HG03108 (cell line): Measurements from ENCODE around the gene TRMT6.

Experiments
- ATAC-seq: cut with Tn5 transposase; IDR thresholded peaks from one replicate; pipeline ENCODE4 v1.9.1; 2021; ENCODE audit warnings: moderate library complexity; ENCODE audit not compliant: unreplicated experiment

Gene TRMT6, protein sequence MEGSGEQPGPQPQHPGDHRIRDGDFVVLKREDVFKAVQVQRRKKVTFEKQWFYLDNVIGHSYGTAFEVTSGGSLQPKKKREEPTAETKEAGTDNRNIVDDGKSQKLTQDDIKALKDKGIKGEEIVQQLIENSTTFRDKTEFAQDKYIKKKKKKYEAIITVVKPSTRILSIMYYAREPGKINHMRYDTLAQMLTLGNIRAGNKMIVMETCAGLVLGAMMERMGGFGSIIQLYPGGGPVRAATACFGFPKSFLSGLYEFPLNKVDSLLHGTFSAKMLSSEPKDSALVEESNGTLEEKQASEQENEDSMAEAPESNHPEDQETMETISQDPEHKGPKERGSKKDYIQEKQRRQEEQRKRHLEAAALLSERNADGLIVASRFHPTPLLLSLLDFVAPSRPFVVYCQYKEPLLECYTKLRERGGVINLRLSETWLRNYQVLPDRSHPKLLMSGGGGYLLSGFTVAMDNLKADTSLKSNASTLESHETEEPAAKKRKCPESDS

GRCh38 chr20:5950271-5951031 lies at the start of gene TRMT6, which contains the start of gene MCM8:
TSS of gene TRMT6 (minus strand) at chr20:5950533. CDS start at chr20:5950405, 128 bp downstream.
TSS of gene MCM8 (plus strand) at chr20:5950652. CDS start at chr20:5952016, 1,364 bp downstream.
- peak; percentile 96 for ATAC-seq

GRCh38 chr20:5999783-6000182 lies 49.5 kb upstream of the TRMT6 start:
- ATAC-seq = no peak

GRCh38 chr20:5996765-5997164 lies 46.4 kb upstream of the TRMT6 start:
- peak; percentile 90 for ATAC-seq

- no peak for ATAC-seq
Measured at GRCh38 chr20:5991623-5992441, 41.5 kb upstream of the TRMT6 start.

DNA sequence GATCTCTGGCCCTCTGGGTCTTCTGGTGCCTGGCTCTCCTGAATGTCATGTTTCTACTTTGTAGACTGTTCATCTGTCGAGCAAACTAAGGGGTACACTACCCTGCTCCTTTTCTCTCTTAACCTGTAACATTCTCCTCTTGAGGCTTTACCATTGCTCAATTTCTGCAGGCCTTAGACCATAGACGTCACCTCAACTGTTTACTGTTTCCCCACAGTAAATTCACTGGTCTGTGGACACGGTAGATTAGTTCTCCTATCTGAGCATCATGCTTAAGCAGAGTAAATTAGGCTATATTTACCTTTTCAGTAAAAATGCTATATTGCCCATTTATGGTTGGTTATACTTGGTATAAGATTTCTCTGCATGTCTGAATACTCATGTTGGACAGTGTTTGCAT lies 40.6 kb upstream of the TRMT6 start:
- ATAC-seq = no peak

DNA sequence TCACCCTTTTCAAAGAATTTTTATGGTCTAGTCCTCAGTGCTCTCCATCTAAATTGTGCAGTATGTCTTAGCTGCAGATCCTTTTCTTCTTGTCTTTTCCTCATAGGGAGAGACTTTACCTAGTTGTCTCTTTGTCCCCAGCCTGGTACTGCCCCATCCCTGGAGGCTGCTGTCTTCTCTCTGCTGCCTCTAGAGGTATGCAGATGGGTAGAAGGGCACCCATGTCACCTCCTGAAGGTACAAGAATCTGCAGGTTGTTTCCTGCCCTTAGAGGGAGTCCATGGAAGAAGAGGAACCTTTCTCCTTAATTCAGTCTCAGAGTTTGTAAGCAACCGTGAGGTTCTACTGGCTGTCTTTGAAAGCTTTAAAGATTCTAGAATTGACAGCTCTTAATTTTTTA lies 39.2 kb upstream of the TRMT6 start:
- no peak for ATAC-seq

- ATAC-seq = no peak
Measured at GRCh38 chr20:5987383-5987782, 37.0 kb upstream of the TRMT6 start.

DNA sequence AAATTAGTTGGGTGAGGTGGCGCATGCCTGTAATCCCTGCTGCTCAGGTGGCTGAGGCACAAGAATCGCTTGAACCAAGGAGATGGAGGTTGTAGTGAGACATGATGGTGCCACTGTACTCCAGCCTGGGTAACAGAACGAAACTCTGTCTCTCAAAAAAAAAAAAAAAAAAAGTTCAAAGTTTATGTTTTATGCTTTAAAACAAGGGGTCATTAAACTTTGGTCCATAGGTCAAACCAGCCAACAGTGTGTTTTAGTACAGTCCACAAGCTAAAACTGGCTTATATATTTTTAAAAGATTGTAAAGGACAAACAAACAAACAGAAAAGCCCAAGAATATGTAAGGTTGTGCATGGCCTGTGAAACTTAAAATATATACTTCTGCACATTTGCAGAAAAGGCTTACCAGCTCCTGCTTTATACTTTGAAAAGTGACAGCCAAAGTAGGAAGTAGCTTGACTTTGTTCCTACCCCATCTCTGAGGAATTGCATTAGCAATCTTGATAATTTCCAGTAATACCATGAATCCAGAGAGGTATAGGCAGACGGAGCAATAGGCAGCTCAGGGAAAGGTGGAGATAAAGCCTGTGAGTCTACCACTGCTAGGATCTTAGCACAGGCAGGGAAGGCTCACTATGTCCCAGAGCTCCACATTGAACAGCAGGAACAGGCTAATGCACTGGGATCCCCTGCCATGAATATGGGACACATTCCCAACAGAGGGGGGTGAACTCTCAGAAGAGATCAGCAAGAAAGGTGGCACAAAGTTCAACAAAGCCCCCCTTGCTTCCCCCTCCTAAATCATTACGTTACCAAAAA lies 30.6 kb upstream of the TRMT6 start:
- no peak for ATAC-seq

- ATAC-seq = no peak
Measured at GRCh38 chr20:5979801-5980200, 29.5 kb upstream of the TRMT6 start.

- no peak for ATAC-seq
Measured at GRCh38 chr20:5977975-5978374, 27.6 kb upstream of the TRMT6 start.

- ATAC-seq = no peak
Measured at GRCh38 chr20:5977223-5977622, 26.9 kb upstream of the TRMT6 start.

- ATAC-seq = no peak
Measured at GRCh38 chr20:5975778-5976177, 25.4 kb upstream of the TRMT6 start.

DNA sequence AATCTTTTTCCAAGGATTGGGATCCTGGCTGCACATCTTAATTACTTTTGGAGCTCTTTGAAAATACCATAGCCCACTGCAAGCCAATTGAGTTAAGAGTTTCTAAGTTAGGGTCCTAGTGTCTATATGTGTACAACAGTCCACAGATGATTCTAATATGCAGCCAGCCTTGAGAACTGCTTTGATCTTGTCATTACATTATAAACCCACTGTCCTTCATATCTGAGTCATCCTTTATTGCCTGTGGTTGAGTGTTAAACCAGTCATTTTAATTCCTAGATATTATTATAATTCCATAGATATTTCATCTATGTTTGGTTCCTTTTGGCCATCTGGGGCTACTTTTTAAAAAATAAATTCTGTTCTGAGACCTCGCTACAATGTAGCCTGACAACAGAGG lies 24.2 kb upstream of the TRMT6 start:
- ATAC-seq = no peak

DNA sequence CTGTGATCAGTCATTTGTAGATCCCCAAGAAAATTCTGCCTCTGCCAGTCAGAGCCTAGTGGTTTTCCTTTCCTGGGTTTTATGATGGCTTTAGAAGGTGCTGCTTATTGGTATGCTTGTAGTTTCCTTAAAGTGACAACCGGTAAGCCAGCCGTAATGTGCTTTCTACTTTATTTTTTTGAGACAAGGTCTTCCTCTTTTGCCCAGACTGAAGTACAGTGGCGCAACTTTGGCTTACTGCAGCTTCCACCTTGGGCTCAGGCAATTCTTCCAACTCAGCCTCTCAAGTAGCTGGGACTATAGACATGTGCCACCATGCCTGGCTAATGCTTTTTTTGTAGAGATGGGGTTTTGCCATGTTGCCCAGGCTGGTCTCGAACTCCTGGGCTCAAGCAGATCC lies 23.6 kb upstream of the TRMT6 start:
- ATAC-seq = no peak

- ATAC-seq = no peak
Measured at GRCh38 chr20:5973172-5973571, 22.8 kb upstream of the TRMT6 start.

- ATAC-seq = no peak
Measured at GRCh38 chr20:5971203-5971602, 20.9 kb upstream of the TRMT6 start.

- ATAC-seq = no peak
Measured at GRCh38 chr20:5970381-5970780, 20.0 kb upstream of the TRMT6 start.

- no peak for ATAC-seq
Measured at GRCh38 chr20:5969940-5970339, 19.6 kb upstream of the TRMT6 start.

DNA sequence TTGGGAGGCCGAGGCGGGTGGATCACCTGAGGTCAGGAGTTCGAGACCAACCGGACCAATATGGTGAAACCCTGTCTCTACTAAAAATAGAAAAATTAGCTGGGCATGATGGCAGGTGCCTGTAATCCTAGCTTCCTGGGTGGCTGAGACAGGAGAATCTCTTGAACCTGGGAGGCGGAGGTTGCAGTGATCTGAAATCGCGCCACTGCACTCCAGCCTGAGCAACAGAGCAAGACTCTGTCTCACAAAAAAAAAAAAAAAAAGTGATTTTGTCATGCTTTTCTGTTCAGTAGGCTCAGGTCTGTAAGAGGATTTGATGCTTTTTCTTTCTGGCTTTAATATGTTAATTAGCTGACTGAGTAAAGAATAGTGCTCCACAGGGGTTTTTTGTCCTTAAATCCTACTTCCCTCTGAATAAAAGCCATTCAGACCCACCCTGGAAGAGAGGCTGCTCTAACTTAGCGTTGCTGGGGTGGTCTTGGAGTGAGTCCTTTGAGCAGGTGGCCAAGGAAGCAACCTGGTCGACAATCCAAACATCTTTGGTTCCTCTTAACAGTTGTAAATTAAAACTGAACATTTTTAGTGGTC lies 19.1 kb upstream of the TRMT6 start:
- ATAC-seq = no peak

- no peak for ATAC-seq
Measured at GRCh38 chr20:5968462-5968861, 18.1 kb upstream of the TRMT6 start.
